SJSA1 (cell line): Measurements from ENCODE around the gene TFF2. TPM values are rescaled to one million over a fixed set of nuclear protein-coding genes. Genes with fewer than 3 reads are reported as not detected.

Source experiments
- DNase-seq, 2 experiments: peaks; one replicate each; pipeline ENCODE4 v3.0.0-alpha.2; 2015 to 2020; ENCODE audit warnings: low spot score in 2 of 2, low read depth in 1 of 2
- H3K27ac ChIP-seq: fragments of 250-450 bp; sonication (Bioruptor Pico); 2 replicates; pipeline ENCODE4 v1.5.1; 2020; ENCODE audit warnings: mild to moderate bottlenecking, moderate library complexity
- H3K27me3 ChIP-seq: fragments of 250-450 bp; sonication (Bioruptor Pico); replicated peaks from 2 replicates; pipeline ENCODE4 v1.5.1; 2020; ENCODE audit warnings: mild to moderate bottlenecking, moderate library complexity
- H3K36me3 ChIP-seq: fragments of 250-450 bp; sonication (Bioruptor Pico); 2 replicates; pipeline ENCODE4 v1.5.1; 2020; ENCODE audit warnings: mild to moderate bottlenecking
- H3K4me1 ChIP-seq: fragments of 250-450 bp; sonication (Bioruptor Pico); replicated peaks from 2 replicates; pipeline ENCODE4 v1.6.1; 2021; ENCODE audit warnings: mild to moderate bottlenecking
- H3K4me3 ChIP-seq: fragments of 250-450 bp; sonication (Bioruptor Pico); 2 replicates; pipeline ENCODE4 v1.5.1; 2020; ENCODE audit warnings: mild to moderate bottlenecking
- H3K9me3 ChIP-seq: fragments of 250-450 bp; sonication (Bioruptor Pico); replicated peaks from 2 replicates; pipeline ENCODE4 v1.5.1; 2020; ENCODE audit warnings: mild to moderate bottlenecking
- total RNA-seq: library from RNA; depleted of rRNA; stranded (reverse); fragments of >200 nt; shearing (Covaris generic); gene quantifications from 2 replicates; pipeline ENCODE4 v1.2.3, GENCODE V29; 2014; rRNA removed

Gene TFF2
- total RNA-seq: not detected in 2 replicates

DNA sequence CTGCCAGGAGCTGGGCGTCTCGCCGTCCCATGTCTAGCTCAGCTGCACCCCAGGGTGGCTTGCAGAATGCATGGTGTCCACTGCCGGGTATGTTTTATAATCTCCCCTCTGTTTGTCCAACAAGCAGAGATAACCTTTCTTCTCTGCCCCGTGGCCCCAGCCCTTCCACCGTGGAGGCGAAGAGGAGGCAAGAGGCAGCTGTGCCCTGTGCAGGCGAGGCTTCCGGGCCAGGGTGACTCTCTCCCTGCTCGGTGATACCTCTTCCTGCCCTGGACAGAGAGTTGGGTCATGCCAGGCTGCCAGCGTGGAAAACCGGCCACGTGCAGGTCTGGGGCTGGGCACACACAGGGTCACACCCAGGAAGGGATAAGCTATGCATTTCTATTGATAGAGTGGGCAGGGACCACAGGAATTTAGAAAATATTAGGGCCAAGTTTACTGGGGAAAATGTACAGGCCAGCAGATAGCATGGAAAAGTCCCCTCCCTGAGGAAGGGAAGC is at the start of gene TFF2:
TSS of gene TFF2 (minus strand) at position 68 of the 500 bp plus-strand sequence. CDS start at position 31, 37 bp downstream.
- Histone ChIP-seq H3K4me3 (no peak within 1 kb of the TSS), H3K36me3 (no peaks in the 10 kb centered on the region), H3K4me1 (no peaks in the 10 kb centered on the region), H3K27me3 (no peaks in the 10 kb centered on the region), H3K9me3 (no peaks in the 10 kb centered on the region; the same call in 1 of the 2 replicates), H3K27ac (no peak within 1 kb of the TSS)
- peak in 1 of 2 experiments; percentile 32 for DNase-seq

DNA sequence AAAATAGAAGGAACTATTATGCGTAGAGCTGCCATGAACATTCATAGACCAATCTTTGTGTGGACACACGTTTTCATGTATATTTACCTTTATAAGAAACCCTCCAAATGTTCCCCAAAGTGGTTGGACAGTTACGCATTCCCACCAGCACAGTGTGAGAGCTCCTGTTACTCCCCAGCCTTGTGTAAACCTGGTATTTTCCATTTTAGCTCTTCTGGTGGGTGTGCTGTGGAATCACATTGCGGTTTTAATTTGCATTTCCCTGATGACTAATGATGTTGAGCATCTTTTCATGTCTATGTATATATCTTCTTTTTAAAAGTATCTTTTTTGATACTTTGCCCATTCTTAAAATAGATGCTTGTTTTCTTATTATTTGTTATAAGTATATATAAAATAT is 49.7 kb upstream of the TFF2 start:
- no peak overlapping the region for H3K4me3 ChIP-seq
- peak in 1 of 2 experiments; percentile 47 for DNase-seq
- no peaks in the 10 kb centered on the region for H3K27me3 ChIP-seq
- H3K9me3 ChIP-seq: no peaks in the 10 kb centered on the region
- no peaks in the 10 kb centered on the region for H3K36me3 ChIP-seq
- H3K4me1 ChIP-seq: peaks cover 10% of the 10 kb centered on the region
- H3K27ac ChIP-seq: 0 out of 2 replicates have a peak overlapping the region, but pooled peaks have one; percentile 6

DNA sequence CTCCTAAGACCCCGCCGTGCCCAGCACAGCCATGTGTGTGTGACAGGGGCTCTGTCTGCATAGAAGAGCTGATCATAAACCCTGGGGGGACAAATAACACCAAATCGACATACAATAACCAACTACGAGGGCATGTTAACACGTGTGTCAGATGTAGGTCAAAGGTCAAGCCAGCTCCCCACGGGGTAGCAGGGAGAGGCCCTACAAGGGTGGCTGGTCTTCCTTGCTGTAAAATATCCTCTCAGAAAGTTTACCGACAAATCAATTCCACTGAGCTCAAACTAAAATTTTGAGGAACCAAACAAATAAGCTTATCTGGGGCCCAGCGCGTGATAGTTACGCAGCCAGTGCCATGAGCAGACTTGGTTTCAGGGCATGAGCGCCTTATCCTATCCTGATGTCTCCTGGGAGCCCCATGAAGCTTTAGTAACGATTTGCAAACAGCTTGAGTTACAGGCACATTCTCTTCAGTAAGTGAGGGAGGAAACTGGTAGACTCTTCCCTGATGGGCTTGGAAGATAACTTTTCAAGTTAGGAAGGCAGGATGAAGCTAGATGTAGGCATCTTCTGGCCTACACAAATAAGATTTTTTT is 47.7 kb upstream of the TFF2 start:
- no peak overlapping the region for H3K27ac ChIP-seq
- DNase-seq: no peak

DNA sequence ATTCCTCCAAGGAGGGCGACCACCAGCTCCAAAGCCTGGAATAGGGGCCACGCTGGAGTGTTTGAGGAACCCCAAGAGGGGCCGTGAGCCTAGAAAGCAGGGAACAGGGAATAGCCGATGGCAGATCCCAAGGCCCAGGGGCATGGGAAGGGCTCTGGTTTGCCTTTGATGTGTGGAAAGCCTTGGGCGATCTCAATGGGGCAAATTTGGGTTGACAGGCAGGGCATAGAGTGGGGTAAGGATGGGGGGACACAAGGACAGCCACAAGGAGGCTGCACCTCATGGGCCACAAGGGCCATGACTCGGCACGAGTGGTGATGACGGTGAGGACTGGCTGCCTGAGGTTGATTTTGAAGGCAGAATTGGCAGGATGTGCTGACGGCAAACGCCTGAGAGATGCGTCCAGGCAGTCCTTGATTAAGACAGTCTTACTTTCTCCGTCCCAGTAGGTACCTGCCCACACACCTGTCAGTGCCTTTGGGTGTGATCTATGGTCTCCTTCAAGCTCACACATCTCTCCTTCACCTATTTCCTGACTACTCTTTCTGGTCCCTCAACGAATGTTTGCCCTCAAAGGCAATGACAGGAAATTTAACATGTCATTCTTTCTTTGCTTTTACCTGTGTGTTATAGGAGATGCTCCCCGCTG is 47.1 kb upstream of the TFF2 start:
- Histone ChIP-seq H3K9me3 (no peaks in the 10 kb centered on the region), H3K4me3 (no peak overlapping the region), H3K4me1 (peaks cover 17% of the 10 kb centered on the region), H3K27me3 (no peaks in the 10 kb centered on the region), H3K27ac (no peak overlapping the region), H3K36me3 (no peaks in the 10 kb centered on the region)
- DNase-seq: no peak

More for the DNA sequence above, 47.7 kb upstream of the TFF2 start:
- H3K4me3 ChIP-seq: no peak overlapping the region
- H3K36me3 ChIP-seq: no peaks in the 10 kb centered on the region
- H3K27me3 ChIP-seq: no peaks in the 10 kb centered on the region
- H3K4me1 ChIP-seq: peaks cover 10% of the 10 kb centered on the region
- no peaks in the 10 kb centered on the region for H3K9me3 ChIP-seq

GRCh38 chr21:42396799-42397745 is 46.3 kb upstream of the TFF2 start:
- no peaks in the 10 kb centered on the region for H3K36me3 ChIP-seq
- no peak overlapping the region for H3K4me3 ChIP-seq
- no peaks in the 10 kb centered on the region for H3K9me3 ChIP-seq
- no peak overlapping the region for H3K27ac ChIP-seq
- no peaks in the 10 kb centered on the region for H3K27me3 ChIP-seq
- DNase-seq: no peak
- H3K4me1 ChIP-seq: peaks cover 23% of the 10 kb centered on the region

- H3K36me3 ChIP-seq: no peaks in the 10 kb centered on the region
- H3K27ac ChIP-seq: no peak within 1 kb of the TSS
- H3K9me3 ChIP-seq: no peaks in the 10 kb centered on the region
- no peak for DNase-seq
- no peaks in the 10 kb centered on the region for H3K27me3 ChIP-seq
- H3K4me3 ChIP-seq: no peak within 1 kb of the TSS
- peaks cover 22% of the 10 kb centered on the region for H3K4me1 ChIP-seq
Measured at GRCh38 chr21:42395905-42396651, 45.3 kb upstream of the TFF2 start, which contains the start of gene TMPRSS3. Gene TMPRSS3, minus strand, starts transcription at chr21:42396052. Its CDS starts 635 bp downstream, at chr21:42395417.

GRCh38 chr21:42395302-42395701 is 44.5 kb upstream of the TFF2 start:
- H3K36me3 ChIP-seq: no peaks in the 10 kb centered on the region
- no peaks in the 10 kb centered on the region for H3K9me3 ChIP-seq
- H3K4me3 ChIP-seq: no peak overlapping the region
- no peak for DNase-seq
- no peak overlapping the region for H3K27ac ChIP-seq
- H3K27me3 ChIP-seq: no peaks in the 10 kb centered on the region
- H3K4me1 ChIP-seq: peaks cover 24% of the 10 kb centered on the region

DNA sequence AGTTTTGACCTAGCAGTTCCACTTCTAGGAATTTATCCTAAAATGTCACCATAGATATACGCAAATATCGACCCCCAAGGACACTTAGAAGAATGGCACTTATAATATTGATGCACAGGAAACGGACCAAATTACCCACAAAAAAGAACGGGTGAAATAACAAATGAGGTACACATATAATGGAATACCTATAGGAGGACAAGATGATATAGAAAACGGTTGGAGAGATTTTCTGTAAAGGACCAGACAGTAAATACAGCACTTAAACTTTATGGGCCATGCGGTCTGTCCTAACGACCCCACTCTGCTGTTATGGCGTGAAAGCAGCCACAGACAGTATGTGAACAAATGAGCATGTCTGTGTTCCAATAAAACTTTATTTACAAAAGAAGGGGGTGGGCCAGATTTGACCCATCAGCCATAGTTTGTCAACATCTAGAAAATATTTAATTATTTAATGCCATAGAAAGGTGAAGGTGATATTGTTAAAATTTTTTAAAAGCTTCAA is 42.7 kb upstream of the TFF2 start:
- Histone ChIP-seq H3K27ac (peak overlapping the region; percentile 14; the same call in 1 of the 2 replicates), H3K4me1 (peaks cover 23% of the 10 kb centered on the region), H3K36me3 (no peaks in the 10 kb centered on the region), H3K9me3 (no peaks in the 10 kb centered on the region), H3K4me3 (no peak overlapping the region), H3K27me3 (no peaks in the 10 kb centered on the region)
- DNase-seq: no peak

- Histone ChIP-seq H3K36me3 (no peaks in the 10 kb centered on the region), H3K9me3 (no peaks in the 10 kb centered on the region), H3K4me3 (no peak overlapping the region), H3K27me3 (no peaks in the 10 kb centered on the region), H3K27ac (peak overlapping the region; percentile 25), H3K4me1 (peaks cover 23% of the 10 kb centered on the region)
- peak in 1 of 2 experiments; percentile 52 for DNase-seq
Measured at GRCh38 chr21:42392731-42393442, 42.1 kb upstream of the TFF2 start.

GRCh38 chr21:42391297-42391696 is 40.5 kb upstream of the TFF2 start:
- H3K4me1 ChIP-seq: peaks cover 23% of the 10 kb centered on the region
- no peak overlapping the region for H3K27ac ChIP-seq
- H3K4me3 ChIP-seq: no peak overlapping the region
- H3K9me3 ChIP-seq: no peaks in the 10 kb centered on the region
- H3K36me3 ChIP-seq: no peaks in the 10 kb centered on the region
- no peak for DNase-seq
- no peaks in the 10 kb centered on the region for H3K27me3 ChIP-seq

- Histone ChIP-seq H3K27ac (no peak overlapping the region), H3K4me3 (no peak overlapping the region), H3K9me3 (no peaks in the 10 kb centered on the region), H3K27me3 (no peaks in the 10 kb centered on the region), H3K36me3 (no peaks in the 10 kb centered on the region), H3K4me1 (peaks cover 23% of the 10 kb centered on the region)
- DNase-seq: no peak
Measured at GRCh38 chr21:42390696-42391095, 39.9 kb upstream of the TFF2 start.

GRCh38 chr21:42390193-42390592 is 39.4 kb upstream of the TFF2 start:
- Histone ChIP-seq H3K36me3 (no peaks in the 10 kb centered on the region), H3K4me1 (peaks cover 23% of the 10 kb centered on the region), H3K27ac (no peak overlapping the region), H3K9me3 (no peaks in the 10 kb centered on the region), H3K27me3 (no peaks in the 10 kb centered on the region), H3K4me3 (no peak overlapping the region)
- DNase-seq: no peak
